Fibroblast of skin of left quadriceps (primary cell): ENCODE measurements around the gene LENEP.

Experiments
- DNase-seq, 2 experiments: peaks; one replicate each; pipeline ENCODE4 v3.0.0-alpha.2; 2013; ENCODE audit warnings: low read depth in 2 of 2

Gene LENEP

DNA sequence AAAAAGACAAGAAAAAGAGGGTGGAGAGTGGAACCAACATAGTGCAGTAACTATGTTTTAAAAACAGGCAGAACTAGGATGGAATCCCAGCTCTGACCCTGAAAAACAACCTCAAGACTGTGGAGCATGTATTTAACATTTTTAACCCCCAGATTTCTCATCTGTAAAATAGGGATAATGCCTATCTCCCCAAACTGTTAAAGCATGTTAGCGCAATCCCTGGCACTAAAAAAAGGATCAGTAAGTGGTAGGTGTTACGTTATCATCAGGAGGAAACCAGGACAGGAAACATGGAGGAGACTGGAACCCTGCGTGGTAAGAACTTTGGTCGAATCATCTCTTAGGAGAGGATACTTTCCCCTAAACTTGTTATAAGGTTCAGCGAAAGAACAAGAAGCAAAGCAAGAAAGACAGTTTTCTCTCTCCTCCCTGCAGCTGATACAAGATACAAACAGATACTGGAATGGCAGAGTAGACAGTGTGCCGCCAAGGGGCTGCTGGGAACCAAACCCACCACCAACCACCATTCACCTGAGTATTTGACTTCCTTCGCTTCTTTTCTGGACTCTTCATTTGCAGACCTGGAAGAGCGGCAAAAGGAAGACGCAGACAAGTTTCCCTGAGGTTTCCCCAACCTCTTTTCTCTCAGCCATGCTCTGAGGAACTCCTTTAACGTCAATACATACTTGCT is 32.8 kb upstream of the LENEP start:
- no peak for DNase-seq

DNA sequence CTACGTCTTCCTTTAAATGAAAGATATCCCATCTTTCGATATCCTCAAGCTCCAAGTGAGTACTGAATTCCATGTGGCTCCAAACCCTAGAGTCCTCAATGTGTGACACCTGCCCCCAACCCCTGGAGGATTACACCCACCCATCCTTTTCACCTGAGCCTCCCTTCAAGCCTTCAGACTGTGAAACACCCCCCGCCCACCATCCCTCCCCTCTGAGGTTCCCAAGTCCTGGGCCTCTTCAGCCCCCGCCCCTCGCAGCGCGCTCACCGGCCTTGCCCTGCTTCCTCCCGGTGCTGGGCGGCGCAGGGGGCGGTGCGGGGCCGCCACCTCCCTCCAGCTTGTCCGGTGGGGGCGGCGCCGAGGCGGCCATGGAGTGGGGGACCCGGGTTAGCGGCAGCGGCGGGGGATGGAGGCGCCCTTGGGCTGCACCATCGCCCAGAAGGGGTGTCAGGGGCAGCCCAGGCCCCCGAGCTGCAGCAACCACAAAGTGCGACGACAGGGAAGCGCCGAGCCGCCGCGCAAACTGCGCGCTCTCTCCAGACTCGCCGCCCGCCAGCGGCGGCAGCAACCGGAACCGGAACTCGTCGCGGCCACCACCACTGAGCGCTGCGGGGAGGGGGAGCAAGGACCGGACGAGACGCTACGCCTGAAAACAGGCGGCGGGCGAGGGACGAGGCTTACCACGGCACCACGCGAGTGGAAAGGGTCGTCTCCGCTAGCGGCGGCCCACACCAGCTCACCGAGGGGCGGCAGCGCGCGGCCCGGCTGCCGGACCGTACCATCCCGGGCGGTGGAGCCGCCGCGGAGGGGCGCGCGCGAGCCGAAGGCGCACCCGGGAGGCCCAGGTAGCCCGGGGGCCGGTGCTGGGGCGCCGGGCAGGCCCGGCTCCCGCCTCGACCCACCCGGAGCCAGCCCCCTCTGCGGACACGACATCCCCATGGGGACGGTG is 31.9 kb upstream of the LENEP start, which contains the start of gene PYGO2:
PYGO2 (minus strand) TSS at position 576 of the 949 bp plus-strand sequence; CDS start at position 370, 206 bp downstream.
- DNase-seq = peak; percentile 44 to 45

DNA sequence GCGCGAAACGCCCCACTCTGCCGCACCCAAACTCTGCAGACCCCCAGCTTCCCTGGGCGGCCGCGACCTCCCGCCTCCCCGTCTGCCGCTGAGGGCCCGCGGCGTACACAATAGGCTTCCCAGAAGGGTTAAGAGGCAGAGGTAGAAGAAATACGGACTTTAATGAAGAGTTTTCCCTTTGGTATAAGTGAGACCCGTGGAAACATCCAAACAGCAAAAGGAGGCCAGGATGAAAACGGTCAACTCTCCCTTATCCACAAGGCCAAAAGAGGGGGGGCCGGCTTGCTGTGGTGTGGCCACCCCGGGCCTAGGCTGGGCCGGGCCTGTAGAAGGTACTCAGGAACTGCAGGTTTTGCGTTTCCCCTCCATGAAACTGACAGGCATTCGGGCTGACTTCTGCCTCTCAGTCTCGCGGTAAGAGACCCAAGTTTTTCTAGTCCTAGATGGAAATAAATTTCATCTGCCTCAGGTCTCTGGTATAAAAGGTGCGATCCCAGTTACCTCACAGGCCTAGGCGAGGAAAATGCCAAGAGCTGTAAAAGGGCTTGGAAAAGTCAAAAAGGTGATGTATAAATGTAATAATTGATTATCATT is 31.1 kb upstream of the LENEP start:
- DNase-seq = no peak

- no peak for DNase-seq
These were observed 30.5 kb upstream of the LENEP start for GRCh38 chr1:154962795-154963330.

DNA sequence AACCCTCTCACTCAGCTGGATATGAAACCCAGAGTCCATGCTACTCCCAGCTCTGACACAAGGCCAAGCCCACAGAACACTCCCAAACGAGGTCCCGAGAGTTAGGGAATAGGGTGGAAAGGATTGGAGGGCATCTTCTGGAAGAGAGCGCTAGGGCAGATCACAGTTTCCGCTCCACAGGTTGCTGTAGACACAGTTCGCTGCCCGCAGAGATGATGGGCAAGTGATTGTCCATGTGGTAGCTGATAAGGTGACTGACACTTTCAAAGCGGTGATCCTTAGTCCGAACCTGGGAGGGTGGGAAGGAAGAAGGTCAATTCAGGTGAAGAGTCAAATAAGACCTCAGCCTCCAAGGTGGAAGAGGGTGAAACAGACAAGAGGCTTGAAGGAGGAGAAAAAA is 29.7 kb upstream of the LENEP start:
- no peak for DNase-seq

DNA sequence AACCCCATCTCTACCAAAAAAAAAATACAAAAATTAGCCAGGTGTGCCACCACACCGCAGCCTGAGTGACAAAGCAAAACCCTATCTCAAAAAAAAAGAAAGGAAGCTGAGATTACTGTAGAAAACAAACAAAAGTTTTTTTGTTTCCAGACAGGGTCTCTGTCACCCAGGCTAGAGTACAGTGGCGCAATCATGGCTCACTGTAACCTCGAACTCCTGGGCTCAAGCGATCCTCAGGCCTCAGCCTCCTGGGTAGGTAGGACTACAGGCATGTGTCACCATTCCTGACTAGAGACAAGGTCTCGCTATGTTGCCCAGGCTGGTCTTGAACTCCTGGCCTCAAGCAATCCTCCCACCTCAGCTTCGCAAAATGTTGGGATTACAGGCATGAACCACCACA is 29.0 kb upstream of the LENEP start:
- no peak for DNase-seq

DNA sequence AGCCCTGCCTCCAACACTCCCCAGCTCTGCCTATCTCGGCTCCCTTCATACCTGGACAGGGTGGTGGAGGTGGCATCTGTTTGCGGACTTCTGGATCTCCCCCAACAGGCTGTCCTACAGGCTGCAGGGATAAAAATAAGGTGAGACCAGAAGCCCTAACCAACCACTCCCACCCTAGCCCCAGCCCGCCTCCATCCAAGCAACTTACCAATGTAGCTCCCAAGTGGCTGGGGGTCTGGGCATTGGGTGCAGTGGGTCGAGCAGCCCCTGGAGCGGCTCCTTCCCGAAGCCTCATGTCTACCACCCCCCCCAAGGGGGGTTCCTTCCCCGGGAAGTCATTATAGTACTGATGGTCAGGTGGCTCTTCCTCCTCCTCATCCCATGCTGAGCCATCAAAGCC is 27.3 kb upstream of the LENEP start:
- no peak for DNase-seq

DNA sequence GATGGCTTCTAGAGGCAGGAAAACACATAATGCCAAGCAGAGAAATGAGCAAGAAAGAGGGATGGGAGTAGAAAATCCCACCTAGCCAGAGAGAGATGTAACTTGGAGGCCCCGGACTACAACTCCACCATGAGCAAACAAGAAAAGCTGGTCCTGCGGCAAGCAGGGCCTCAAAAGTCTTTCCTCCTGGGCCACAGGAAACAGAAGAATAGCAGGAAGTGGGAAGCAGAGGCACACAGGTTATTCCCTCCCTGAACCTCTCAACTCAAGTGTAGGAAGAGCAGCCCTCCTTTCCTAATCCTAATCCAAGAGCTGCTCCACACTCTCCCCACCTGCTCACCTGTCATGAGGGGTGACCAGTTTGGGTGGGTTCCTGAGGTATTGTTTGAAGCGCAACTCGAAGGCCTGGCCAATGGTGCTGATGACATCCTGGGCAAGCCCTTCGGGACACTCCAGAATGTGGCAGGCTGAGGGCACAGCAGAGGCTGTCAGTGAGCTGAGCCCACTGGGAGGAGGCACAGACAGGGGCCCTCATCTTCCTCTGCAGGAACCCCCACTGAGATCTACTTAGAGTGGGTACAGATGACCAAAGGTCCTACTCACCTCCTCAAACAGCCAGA is 25.9 kb upstream of the LENEP start:
- no peak for DNase-seq

GRCh38 chr1:154968731-154969130 is 24.7 kb upstream of the LENEP start:
- no peak for DNase-seq

DNA sequence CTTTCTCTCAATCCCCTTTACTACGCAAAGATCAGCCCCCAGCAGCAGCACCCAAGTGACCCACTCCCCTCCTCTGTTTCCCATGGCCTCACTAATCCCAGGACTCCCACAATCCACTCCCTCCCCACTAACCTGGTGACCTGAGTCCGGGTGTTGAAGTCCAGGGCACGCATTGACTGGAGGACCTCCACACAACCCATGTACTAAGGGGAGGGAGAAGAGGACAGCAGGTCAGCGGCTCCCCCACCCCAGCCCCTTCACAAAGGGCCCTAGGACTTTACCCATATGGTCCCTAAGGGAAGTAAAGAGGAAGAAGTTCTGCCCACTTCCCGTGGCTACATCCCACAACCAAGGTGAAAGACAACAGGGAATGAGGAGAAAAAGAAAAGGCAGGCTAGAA is 24.1 kb upstream of the LENEP start:
- no peak for DNase-seq

DNA sequence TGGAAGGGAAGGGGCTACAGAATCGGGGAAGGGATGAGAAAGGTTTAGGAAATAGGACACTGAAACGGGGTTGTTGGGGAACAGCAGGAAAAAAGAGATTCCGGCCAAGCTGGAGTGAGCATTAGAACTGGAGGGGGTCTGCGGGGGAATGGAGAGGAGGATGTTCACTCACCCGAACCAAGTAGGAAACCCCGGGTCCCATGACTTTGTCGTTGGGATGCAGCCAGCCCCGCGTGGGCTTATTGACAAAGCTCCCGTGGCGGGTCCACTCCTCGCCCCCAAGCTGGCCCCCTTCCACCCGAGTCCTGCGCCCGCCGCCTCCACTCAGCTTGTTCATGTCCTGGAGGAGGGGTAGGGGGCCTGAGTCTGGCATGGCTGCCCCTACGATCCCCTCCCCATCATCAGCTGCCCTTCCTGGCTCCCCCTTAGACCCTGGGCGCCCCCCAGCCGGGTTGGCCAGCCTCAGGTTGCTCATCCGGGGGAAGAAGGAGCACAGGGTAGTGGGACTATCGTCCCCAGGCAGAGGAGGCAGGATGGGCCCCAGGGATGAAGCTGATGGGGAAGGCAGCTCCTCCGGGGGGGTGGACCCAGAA is 23.4 kb upstream of the LENEP start:
- no peak for DNase-seq

- peak; percentile 88 to 89 for DNase-seq
These were observed 22.6 kb upstream of the LENEP start, which contains the start of gene SHC1 for GRCh38 chr1:154970631-154971340. TSS of gene SHC1 (minus strand) at chr1:154970747. CDS start at chr1:154970526, 221 bp downstream.

GRCh38 chr1:154971341-154971998 is 21.9 kb upstream of the LENEP start:
- DNase-seq = no peak

DNA sequence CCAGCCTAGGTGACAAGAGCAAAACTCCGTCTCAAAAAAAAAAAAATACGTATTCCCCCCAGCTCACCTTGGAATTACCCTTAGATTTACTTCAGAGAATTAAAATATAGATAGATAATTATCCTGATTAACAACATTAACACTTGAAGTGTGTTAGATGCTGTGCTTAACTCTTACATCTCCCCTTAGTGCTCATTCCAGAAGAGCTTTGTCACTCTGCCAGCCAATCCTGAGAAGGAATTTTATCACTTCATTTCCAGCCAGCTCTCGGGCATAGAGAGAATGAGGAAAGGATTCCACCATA is 21.2 kb upstream of the LENEP start:
- DNase-seq = peak; percentile 78 to 79

DNA sequence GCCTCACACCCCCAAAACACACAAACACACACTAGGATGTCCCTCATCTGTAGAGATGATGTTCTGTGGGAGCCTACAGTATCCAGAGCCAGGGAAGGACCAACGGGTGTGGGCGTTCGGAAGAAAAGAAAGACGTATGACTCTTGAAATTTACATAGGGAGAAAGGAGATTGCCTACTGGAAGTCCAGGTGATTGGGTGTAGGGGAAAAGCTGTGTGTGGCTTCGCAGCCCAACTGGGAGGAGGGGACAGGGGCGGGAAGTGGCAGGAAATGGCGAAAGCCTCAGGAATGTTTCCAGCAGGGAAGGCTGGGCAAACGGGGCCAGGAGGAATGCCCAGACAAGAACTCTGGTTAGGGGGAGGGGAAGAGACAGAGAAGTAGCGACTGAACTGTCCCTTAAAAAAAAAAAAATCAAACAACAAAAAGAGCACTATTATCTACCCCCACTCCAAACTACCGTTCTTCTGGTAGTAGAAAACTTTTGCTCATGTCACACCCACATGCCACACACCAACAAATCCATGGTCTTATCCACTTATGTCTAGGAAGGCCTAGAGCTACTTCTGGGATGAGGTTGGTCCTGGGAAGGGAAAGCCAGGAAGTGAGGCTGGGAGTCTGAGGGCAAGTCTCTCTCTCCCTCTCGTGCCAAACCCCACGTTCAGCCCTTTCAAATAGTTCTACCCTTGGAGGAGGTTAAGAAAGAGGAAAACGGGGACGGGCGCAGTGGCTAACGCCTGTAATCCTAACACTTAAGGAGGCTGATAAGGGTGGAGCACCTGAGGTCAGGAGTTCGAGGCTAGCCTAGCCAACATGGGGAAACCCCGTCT is 20.7 kb upstream of the LENEP start:
- DNase-seq = peak; percentile 92 to 94

GRCh38 chr1:154973344-154974101 is 19.9 kb upstream of the LENEP start:
- DNase-seq = peak; percentile 91 to 93

DNA sequence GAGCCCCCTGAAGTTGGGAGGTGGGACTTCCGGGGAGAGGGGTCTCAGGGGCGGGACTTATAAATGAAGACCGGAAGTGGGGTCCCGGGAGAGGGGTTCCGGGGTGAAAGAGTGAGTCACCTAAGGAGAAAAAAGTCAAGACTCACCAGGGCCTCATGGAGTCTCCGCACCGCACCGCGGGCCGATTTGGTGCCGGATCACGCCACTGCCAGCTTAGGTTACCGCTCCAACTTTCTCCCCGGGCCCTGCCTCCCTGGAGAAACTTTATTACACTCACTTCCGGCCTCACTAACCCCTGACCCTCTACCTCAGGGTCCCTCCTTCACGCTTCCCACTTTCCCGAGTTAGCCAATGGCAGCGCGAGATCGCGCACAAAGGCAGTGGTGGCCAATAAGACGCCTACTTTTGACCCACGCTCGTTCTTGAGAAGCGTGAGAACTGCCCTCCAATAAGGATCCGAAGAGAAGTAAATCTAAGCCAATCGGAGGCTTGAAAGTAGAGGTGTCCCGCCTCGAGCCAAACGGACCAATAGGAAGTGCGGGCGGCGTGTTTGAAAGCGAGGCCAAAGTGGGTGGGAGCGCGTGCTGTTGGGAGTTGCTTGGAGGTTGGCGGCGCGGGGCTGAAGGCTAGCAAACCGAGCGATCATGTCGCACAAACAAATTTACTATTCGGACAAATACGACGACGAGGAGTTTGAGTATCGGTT is 19.1 kb upstream of the LENEP start, which contains the start of gene CKS1B:
CKS1B (plus strand) TSS at position 580 of the 706 bp plus-strand sequence; CDS start at position 645, 65 bp downstream.
- DNase-seq = peak; percentile 100
